ENCODE results near the gene SFXN5.

SFXN5 gene

DNA sequence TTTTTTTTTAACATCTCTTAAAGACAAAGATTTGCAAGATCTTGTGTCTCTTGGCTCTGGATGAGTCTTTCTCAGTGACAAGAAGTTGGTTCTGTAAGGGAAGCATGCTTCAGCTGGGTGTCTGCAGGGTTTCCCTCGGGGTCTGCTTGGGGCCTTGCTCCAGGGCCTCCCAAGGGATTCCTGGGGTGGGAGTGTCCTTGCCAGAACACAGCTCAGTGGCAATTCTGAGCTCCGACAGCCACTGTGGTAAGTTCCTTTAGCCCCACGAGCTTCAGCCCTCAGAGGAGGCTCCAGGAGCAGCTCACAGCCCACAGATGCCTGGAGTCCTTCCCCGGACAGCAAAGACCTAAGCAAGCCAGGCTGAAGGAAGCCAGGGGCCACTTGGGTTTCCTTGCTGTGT lies 101.8 kb downstream of the SFXN5 start:
- TF ChIP-seq, protein P1, sequence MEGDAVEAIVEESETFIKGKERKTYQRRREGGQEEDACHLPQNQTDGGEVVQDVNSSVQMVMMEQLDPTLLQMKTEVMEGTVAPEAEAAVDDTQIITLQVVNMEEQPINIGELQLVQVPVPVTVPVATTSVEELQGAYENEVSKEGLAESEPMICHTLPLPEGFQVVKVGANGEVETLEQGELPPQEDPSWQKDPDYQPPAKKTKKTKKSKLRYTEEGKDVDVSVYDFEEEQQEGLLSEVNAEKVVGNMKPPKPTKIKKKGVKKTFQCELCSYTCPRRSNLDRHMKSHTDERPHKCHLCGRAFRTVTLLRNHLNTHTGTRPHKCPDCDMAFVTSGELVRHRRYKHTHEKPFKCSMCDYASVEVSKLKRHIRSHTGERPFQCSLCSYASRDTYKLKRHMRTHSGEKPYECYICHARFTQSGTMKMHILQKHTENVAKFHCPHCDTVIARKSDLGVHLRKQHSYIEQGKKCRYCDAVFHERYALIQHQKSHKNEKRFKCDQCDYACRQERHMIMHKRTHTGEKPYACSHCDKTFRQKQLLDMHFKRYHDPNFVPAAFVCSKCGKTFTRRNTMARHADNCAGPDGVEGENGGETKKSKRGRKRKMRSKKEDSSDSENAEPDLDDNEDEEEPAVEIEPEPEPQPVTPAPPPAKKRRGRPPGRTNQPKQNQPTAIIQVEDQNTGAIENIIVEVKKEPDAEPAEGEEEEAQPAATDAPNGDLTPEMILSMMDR (IDR thresholded peaks at IDR 0.05) = no peak

- TF ChIP-seq, protein P1 (IDR thresholded peaks at IDR 0.05) = no peak
Measured at GRCh38 chr2:72968286-72968685, 103.2 kb downstream of the SFXN5 start.

DNA sequence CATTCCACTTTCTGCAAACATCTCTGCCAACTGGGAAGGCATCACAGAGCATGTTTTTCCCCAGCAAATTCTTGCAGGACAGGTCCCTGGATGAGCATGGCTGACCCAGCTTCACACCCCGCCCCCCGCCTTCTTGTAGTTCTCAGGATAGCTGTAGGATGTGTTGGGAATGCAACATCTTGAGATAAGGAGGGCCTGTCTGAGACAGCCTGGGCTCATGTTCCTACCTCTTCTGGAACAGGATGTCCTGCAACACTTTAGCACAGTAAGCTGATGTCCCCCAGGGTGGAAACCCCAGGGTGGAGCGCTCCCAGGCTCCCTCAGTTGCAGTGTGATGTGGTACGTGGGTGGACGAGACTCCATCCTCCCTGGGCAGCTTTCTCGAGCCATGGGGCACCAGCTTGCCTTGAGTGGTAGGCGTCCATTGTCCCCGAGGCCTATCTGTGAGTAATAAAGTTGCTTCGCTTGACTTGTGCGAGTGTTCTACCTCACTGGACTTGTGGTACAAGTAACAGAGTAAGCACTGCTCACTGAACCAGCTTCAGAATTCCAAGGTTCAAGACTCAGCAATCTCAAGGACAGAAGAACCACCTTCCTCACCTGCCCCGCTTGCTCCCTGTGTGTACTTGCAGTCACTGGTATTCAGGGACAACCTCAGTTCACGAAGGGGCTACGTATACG lies 105.6 kb downstream of the SFXN5 start:
- TF ChIP-seq, protein P1 (IDR thresholded peaks at IDR 0.05) = no peak

GRCh38 chr2:72965016-72965415 lies 106.5 kb downstream of the SFXN5 start:
- TF ChIP-seq, protein P1 (IDR thresholded peaks at IDR 0.05) = no peak

DNA sequence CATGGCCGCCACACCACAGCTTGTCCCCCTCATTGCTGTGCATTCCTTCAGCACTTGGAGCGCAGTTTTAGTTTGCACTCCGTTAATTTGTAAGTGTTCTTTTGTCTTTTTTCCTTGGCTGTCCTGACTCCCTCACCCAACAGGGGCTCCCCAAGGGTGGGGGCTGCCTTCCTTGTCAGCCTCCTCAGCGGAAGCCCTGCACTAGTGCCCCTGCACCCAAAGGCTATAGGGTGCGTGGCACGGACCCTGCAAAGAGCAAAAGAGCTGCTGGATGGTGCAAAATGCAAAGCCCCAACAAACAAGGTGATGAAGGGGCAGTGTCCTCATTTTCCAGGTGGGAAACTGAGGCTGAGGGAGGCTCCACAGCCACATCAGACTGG lies 107.4 kb downstream of the SFXN5 start:
- TF ChIP-seq, protein P1 (IDR thresholded peaks at IDR 0.05) = no peak

DNA sequence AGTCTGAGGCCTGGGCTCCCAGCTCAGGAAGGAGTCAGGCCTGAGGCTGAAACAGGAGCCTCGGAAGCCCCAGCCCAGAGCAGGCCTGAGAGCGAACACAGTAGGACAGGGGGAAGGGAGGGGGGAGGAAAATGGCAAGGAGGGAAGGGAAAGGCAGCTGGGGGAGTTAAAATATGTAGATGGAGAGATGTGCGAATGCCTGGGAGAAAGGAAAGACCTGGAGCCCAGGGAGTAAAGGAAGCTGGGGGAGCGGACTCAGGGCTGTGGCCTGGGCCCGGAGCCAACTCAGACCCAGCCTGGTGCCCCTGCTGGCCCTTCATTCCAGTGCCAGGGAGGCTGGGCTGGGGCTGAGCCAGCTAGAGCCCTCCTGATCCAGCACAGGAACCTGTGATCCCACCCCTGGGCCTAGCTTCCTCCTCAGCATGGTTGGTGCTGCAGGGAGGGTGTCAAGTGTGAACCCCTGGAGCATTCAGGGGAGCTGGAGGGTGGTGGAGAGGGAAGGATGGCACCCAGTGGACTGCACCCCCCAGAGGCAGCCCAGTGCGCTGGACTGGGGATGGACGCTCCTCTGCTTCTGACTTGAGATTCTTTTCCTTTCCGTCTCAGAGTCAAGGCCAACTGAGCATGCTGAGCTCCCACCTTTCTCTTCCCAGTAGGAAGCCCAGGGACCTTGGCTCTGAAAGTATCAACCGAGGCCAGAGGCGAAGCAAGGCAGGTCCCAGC lies 107.9 kb downstream of the SFXN5 start:
- TF ChIP-seq, protein P1 (IDR thresholded peaks at IDR 0.05) = no peak

GRCh38 chr2:72962911-72963310 lies 108.6 kb downstream of the SFXN5 start:
- TF ChIP-seq, protein P1 (IDR thresholded peaks at IDR 0.05) = no peak
